ENCODE measurements around the gene ADORA2B.
"Not testable (repeated sequence)": the region's sequence is repeated elsewhere in the genome, so short reads cannot be mapped to it uniquely, and the experiment has no call there.

The ADORA2B gene

GRCh38 chr17:15957206-15957605, 12.3 kb downstream of the ADORA2B start:
- no peak for DNase-seq

- DNase-seq: no peak
Measured at GRCh38 chr17:15957608-15958307, 12.8 kb downstream of the ADORA2B start.

- no peak for DNase-seq
Measured at GRCh38 chr17:15958484-15958854, 13.5 kb downstream of the ADORA2B start.

GRCh38 chr17:15963670-15964110, 18.8 kb downstream of the ADORA2B start:
- DNase-seq: no peak

GRCh38 chr17:15965528-15965927, 20.6 kb downstream of the ADORA2B start:
- no peak for DNase-seq

- DNase-seq: no peak
Measured at GRCh38 chr17:15966183-15966878, 21.4 kb downstream of the ADORA2B start.

GRCh38 chr17:15966879-15967248, 21.9 kb downstream of the ADORA2B start:
- DNase-seq: no peak

- no peak for DNase-seq
Measured at GRCh38 chr17:15967706-15968399, 22.9 kb downstream of the ADORA2B start.

- DNase-seq: no peak
Measured at GRCh38 chr17:15969463-15969862, 24.5 kb downstream of the ADORA2B start.

GRCh38 chr17:15970500-15970899, 25.6 kb downstream of the ADORA2B start:
- DNase-seq: no peak

- DNase-seq: no peak
Measured at GRCh38 chr17:15971098-15971678, 26.3 kb downstream of the ADORA2B start.

- DNase-seq: no peak
Measured at GRCh38 chr17:15971882-15972281, 27.0 kb downstream of the ADORA2B start.

- no peak for DNase-seq
Measured at GRCh38 chr17:15972497-15972951, 27.6 kb downstream of the ADORA2B start.

GRCh38 chr17:15973016-15973415, 28.1 kb downstream of the ADORA2B start:
- DNase-seq: no peak

GRCh38 chr17:15973834-15974233, 28.9 kb downstream of the ADORA2B start:
- DNase-seq: no peak

GRCh38 chr17:15977894-15978293, 33.0 kb downstream of the ADORA2B start:
- DNase-seq: no peak

GRCh38 chr17:15978606-15979005, 33.7 kb downstream of the ADORA2B start:
- DNase-seq: no peak

- DNase-seq: not testable (repeated sequence)
Measured at GRCh38 chr17:15979013-15979412, 34.1 kb downstream of the ADORA2B start.

- DNase-seq: no peak
Measured at GRCh38 chr17:15981208-15981607, 36.3 kb downstream of the ADORA2B start.

GRCh38 chr17:15981646-15982580, 37.0 kb downstream of the ADORA2B start:
- DNase-seq: no peak

GRCh38 chr17:15996322-15996721, 51.4 kb downstream of the ADORA2B start:
- DNase-seq: no peak

- DNase-seq: no peak
Measured at GRCh38 chr17:15998031-15998562, 53.2 kb downstream of the ADORA2B start.
